ENCODE data around the gene NPTX1. TPM values are rescaled to one million over a fixed set of nuclear protein-coding genes. Genes with fewer than 3 reads are reported as not detected.

The NPTX1 gene
- total and polyA plus RNA-seq, 2 of the 13 experiments (the other 11 are each of a cell fraction or from before 2014, with no cell fraction given), result 0.01 TPM; not detected in 1

DNA sequence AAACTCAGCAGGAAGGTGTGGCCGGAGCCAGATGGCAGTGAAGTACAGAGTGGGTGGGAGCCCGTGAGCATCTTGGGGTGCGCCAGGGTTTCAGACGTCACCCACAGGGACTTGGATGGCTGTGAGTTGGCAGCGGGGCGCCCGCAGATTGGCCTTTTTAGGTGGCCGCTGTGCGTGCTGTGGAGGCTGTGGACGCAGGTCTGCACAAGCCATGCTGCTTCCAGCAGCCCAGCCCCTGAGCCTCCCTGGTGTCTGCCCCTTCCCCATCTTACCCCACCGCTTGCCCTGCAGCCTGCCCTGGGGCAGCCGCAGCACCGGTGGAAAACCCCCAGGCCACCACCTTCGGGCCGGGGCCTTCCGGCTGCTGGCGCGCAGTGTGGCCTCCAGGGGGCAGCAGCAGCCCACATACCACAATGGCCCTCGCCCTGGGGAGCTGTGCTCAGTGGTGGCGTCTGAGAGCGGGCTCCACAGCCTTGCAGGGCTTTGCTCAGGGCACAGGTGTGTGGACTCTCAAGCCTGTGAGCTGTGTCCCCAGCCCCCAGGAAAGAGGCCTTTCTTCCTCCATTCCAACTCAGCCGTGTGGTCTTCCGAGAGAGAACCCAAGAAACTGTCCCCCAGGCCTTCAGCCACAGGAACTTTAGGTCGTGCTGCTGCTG is 49.6 kb downstream of the NPTX1 start (continued):
- TF ChIP-seq REPIN1 (CRISPR knock-in tag; IDR thresholded peaks at IDR 0.05; ENCODE audit: borderline replicate concordance, low read depth) (peak; percentile 75; the same call in 1 of the 2 replicates), AKAP8 (CRISPR knock-in tag; IDR thresholded peaks at IDR 0.05) (peak; percentile 39; the same call in 1 of the 2 replicates), THAP11 (CRISPR knock-in tag; IDR thresholded peaks at IDR 0.05) (0 out of 2 replicates have a peak, but pooled peaks have one; percentile 48), ZSCAN12 (CRISPR knock-in tag; IDR thresholded peaks at IDR 0.05) (no peak), ZNF350 (CRISPR knock-in tag; IDR thresholded peaks at IDR 0.05; ENCODE audit: borderline replicate concordance, low read depth) (peak; percentile 78; the same call in 1 of the 2 replicates), GTF3A (CRISPR knock-in tag; conservative IDR thresholded peaks at IDR 0.05) (no peak), TSC22D2 (CRISPR knock-in tag; IDR thresholded peaks at IDR 0.05; ENCODE audit: borderline replicate concordance) (peak; percentile 91; the same call in 1 of the 2 replicates), AGO1 (IDR thresholded peaks at IDR 0.05; ENCODE audit: low read depth, low read length, poor library complexity, severe bottlenecking) (peak; percentile 67), FOXA3 (CRISPR knock-in tag; IDR thresholded peaks at IDR 0.05) (peak; percentile 15; the same call in 1 of the 2 replicates), PRMT3 (CRISPR knock-in tag; IDR thresholded peaks at IDR 0.05; ENCODE audit: borderline replicate concordance, low read depth) (no peak), FOXO1 (CRISPR knock-in tag; IDR thresholded peaks at IDR 0.05) (peak; percentile 67), SP2 (CRISPR knock-in tag; IDR thresholded peaks at IDR 0.05) (0 out of 2 replicates have a peak, but pooled peaks have one; percentile 14), GATAD2A (CRISPR knock-in tag; IDR thresholded peaks at IDR 0.05) (peak; percentile 47; the same call in 1 of the 2 replicates), XRCC5 (optimal IDR thresholded peaks at IDR 0.05; ENCODE audit: low read length) (peak; percentile 94), ZNF251 (CRISPR knock-in tag; IDR thresholded peaks at IDR 0.05) (no peak)
- TF ChIP-seq, protein P1, sequence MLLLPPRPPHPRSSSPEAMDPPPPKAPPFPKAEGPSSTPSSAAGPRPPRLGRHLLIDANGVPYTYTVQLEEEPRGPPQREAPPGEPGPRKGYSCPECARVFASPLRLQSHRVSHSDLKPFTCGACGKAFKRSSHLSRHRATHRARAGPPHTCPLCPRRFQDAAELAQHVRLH (CRISPR knock-in tag; IDR thresholded peaks at IDR 0.05; ENCODE audit: borderline replicate concordance, low read depth), result peak; percentile 78; the same call in 1 of the 2 replicates
- TF ChIP-seq, protein P2, sequence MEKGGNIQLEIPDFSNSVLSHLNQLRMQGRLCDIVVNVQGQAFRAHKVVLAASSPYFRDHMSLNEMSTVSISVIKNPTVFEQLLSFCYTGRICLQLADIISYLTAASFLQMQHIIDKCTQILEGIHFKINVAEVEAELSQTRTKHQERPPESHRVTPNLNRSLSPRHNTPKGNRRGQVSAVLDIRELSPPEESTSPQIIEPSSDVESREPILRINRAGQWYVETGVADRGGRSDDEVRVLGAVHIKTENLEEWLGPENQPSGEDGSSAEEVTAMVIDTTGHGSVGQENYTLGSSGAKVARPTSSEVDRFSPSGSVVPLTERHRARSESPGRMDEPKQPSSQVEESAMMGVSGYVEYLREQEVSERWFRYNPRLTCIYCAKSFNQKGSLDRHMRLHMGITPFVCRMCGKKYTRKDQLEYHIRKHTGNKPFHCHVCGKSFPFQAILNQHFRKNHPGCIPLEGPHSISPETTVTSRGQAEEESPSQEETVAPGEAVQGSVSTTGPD (CRISPR knock-in tag; IDR thresholded peaks at IDR 0.05), result no peak
- TF ChIP-seq, protein P3, sequence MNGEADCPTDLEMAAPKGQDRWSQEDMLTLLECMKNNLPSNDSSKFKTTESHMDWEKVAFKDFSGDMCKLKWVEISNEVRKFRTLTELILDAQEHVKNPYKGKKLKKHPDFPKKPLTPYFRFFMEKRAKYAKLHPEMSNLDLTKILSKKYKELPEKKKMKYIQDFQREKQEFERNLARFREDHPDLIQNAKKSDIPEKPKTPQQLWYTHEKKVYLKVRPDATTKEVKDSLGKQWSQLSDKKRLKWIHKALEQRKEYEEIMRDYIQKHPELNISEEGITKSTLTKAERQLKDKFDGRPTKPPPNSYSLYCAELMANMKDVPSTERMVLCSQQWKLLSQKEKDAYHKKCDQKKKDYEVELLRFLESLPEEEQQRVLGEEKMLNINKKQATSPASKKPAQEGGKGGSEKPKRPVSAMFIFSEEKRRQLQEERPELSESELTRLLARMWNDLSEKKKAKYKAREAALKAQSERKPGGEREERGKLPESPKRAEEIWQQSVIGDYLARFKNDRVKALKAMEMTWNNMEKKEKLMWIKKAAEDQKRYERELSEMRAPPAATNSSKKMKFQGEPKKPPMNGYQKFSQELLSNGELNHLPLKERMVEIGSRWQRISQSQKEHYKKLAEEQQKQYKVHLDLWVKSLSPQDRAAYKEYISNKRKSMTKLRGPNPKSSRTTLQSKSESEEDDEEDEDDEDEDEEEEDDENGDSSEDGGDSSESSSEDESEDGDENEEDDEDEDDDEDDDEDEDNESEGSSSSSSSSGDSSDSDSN (CRISPR knock-in tag; IDR thresholded peaks at IDR 0.05), result peak; percentile 62; the same call in 1 of the 2 replicates
